ENCODE results near the gene KRT7. TPM values are rescaled to one million over a fixed set of nuclear protein-coding genes. Genes with fewer than 3 reads are reported as not detected.
"Not testable (repeated sequence)": the region's sequence is repeated elsewhere in the genome, so short reads cannot be mapped to it uniquely, and the experiment has no call there.

Gene KRT7
- total and polyA plus RNA-seq, 8 donors = 15.2 to 1,968 (median 28.2) TPM

DNA sequence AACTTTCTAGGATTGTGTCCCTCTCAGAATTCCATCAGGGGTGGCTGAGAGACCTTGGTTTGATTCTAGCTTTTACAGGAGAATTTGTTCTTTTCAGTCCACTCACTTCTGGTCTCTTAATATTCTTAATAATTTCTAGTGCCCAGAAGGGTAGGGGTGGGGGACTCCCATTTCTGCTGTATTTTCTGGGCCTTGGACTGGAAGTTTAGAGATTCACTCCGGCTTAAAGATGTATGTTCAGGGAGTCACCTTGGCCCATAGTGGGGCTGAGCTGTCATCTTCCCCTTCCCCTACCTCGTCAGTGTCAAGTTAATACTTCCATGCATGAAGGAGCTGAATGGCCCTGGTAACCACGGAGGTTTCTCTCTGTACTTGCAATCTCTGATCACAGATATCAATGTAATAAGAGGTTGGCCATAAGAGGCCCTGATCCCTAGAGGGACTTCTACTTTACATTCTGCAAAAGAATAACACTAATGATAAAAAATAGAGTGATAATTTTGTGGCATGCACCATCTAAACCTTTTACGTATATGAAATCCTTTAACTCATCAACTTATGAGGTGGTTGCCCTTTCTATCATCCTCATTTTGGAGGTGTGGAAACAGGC lies 51.6 kb downstream of the KRT7 start:
- H3K4me1 ChIP-seq = peaks cover 14 to 18% of the 10 kb centered on the region in 2 donors
- DNase-seq = no peak
- TF ChIP-seq, protein P1, sequence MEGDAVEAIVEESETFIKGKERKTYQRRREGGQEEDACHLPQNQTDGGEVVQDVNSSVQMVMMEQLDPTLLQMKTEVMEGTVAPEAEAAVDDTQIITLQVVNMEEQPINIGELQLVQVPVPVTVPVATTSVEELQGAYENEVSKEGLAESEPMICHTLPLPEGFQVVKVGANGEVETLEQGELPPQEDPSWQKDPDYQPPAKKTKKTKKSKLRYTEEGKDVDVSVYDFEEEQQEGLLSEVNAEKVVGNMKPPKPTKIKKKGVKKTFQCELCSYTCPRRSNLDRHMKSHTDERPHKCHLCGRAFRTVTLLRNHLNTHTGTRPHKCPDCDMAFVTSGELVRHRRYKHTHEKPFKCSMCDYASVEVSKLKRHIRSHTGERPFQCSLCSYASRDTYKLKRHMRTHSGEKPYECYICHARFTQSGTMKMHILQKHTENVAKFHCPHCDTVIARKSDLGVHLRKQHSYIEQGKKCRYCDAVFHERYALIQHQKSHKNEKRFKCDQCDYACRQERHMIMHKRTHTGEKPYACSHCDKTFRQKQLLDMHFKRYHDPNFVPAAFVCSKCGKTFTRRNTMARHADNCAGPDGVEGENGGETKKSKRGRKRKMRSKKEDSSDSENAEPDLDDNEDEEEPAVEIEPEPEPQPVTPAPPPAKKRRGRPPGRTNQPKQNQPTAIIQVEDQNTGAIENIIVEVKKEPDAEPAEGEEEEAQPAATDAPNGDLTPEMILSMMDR (IDR thresholded peaks at IDR 0.05) = no peak
- no peak overlapping the region for H3K4me3 ChIP-seq
- H3K27me3 ChIP-seq = no peaks in the 10 kb centered on the region
- intact Hi-C loops (cut with DNase I) = no loop called here
- no peaks in the 10 kb centered on the region for H3K36me3 ChIP-seq
- H3K9me3 ChIP-seq = no peaks in the 10 kb centered on the region
- no peak overlapping the region for H3K27ac ChIP-seq
- ATAC-seq = no peak

DNA sequence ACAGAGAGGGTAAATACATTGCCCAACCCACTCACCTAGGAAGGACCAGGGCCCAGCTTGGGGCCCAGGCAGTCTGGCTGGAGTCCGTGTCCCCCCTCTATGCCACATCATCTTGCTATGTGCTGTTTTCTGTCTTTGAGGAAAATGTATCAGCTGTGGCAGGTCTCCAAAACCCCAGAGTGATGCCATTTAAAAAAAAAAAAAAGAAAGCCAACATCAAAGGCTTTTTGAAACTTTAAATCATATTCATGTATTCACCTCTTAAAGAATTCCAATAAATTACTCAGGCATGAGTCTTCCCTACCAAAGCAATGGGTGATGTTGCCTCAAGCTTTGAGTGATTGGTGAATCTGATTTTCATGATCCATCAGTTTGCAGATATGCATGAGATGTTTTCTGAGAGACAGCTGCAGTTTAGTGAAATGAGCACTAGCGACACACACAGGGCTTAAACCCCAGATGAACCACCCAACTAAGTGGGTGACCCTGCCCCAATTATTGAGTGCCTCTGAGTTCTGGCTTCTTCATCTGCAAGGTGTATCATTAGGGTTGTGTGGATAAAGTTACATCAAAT lies 52.2 kb downstream of the KRT7 start:
- Histone ChIP-seq H3K27ac (no peak overlapping the region), H3K36me3 (no peaks in the 10 kb centered on the region), H3K9me3 (no peaks in the 10 kb centered on the region), H3K4me3 (no peak overlapping the region), H3K27me3 (no peaks in the 10 kb centered on the region), H3K4me1 (peaks cover 12 to 14% of the 10 kb centered on the region in 2 donors)
- intact Hi-C loops (cut with DNase I) = no loop called here
- ATAC-seq = no peak
- DNase-seq = no peak
- TF ChIP-seq, protein P1 (IDR thresholded peaks at IDR 0.05) = no peak

DNA sequence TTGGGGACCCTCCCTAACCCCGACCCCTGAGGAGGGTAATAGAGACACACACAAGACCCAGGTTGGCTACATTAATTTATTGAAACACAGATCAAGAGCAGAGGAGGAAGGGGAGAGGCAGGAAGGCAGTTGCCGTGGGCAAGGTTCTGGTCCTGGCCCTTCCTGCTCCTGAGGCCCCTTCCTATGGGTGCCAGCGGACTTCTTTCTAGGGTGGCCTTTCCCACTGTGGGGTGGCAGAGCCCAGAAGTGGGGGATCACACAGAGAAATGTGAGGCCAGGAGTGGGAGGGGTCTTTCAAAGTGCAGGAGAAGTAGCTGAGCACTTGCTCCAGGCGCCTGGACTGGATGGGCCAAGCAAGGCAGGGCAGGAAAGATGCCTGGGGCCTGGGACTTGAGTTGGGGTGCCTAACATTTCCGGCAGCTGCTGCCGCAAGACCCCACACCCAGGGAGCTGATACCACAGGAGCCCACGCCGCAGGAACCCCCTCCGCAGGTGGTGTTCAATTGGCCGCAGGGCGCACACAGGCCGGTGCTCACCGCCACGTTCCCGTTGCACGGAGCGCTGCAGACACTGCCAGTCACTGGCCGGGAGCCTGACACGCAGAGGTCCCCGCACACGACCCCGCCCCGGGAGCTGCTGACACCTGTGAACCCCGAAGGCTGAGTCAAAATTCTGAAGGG lies 52.9 kb downstream of the KRT7 start:
- DNase-seq = no peak
- intact Hi-C loops (cut with DNase I) = no loop called here
- H3K36me3 ChIP-seq = no peaks in the 10 kb centered on the region
- TF ChIP-seq, protein P1 (IDR thresholded peaks at IDR 0.05) = no peak
- H3K4me3 ChIP-seq = no peak overlapping the region
- H3K9me3 ChIP-seq = no peaks in the 10 kb centered on the region
- H3K27me3 ChIP-seq = no peaks in the 10 kb centered on the region
- H3K27ac ChIP-seq = no peak overlapping the region
- H3K4me1 ChIP-seq = peaks cover 5 to 8% of the 10 kb centered on the region in 2 donors
- no peak for ATAC-seq

DNA sequence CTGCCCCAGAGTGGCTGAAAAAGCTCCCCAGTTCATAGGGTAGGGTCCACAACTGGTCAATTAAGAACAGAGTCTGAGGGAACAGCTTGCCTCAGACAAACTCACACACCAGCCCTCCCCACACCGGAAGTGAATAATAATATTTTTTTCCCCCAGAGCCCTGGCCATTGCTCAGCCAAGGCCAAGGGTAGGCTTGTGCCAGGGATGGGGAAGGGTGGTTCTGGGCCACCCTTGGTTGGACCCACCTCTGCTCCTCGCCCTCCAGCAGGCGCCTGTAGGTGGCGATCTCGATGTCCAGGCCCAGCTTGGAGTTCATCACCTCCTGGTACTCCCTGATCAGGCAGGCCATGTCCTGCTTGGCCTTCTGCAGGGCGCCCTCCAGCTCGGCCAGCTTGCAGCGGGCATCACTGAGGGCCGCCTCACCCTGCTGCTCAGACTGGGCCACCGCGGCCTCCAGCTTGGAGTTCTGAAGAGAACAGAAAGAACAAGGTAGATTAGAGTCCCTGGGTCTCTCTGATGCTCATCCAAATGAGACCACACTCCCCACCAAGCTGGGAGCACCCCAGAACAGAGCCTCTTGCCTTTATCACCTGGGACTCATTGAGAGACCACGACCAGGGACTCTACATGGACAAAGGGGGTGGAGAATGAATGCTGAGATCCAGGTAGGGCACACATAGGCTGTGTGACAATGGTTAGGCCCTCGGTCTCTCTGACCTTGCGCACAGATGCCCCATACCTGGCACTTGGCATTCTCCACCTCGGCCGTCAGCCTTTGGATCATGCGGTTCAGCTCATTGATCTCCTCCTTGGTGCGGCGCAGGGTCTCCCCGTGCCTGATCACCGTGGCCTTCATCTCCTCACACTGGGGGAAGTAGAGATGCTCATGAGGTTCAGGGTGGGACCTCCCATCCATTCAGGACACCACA lies 54.1 kb downstream of the KRT7 start:
- H3K4me3 ChIP-seq; H3K9me3 ChIP-seq; ATAC-seq; H3K36me3 ChIP-seq; H3K27me3 ChIP-seq; H3K4me1 ChIP-seq; intact Hi-C loops (cut with DNase I); DNase-seq; H3K27ac ChIP-seq: not testable (repeated sequence)

DNA sequence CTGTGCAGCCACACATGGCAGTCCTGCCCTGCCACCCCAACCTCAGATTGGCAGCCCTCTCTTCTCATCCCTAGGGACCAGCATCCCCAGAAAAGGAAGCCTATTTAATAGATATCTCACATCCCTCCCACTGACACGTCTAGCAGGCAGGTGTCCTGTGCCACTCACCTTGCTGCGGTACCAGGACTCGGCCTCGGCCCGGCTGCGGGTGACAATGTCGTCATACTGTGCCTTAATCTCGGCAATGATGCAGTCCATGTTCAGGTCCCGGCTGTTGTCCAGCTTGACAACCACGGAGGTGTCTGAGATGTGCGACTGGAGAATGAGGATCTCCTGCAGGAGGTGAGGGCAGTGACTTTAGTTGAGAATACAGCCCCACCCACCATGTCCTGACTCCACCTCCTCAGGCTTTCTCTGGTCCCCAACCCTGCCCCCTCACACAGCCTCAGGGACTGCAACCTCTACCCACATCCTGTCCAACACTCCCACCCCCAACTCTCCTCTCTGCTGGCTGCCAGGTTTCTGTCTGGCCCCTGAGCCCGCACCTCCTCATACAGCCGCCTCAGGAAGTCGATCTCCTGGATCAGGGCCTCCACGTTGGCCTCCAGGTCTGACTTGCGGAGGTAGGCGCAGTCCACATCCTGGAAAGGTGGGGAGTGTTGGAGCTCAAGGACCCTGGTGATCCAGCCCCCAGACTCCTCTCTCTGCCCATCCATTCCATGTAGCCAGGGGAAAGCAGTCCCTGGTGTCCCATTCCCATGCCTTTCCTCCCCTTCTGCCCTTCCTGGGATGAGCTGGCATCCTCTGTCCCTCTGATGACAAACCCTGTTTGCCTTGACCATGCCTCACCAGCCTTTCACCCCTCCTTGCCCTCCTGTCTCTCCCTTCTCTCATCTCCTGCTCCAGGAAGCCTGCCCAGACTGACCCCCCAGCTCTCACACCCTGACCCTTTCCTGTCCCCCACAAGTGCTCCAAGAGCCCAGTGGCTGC lies 55.1 kb downstream of the KRT7 start:
- H3K36me3 ChIP-seq; DNase-seq; H3K4me3 ChIP-seq; H3K9me3 ChIP-seq; H3K4me1 ChIP-seq; H3K27ac ChIP-seq; ATAC-seq; intact Hi-C loops (cut with DNase I): not testable (repeated sequence)
- peaks cover 3 to 19% of the 10 kb centered on the region in 2 donors for H3K27me3 ChIP-seq

DNA sequence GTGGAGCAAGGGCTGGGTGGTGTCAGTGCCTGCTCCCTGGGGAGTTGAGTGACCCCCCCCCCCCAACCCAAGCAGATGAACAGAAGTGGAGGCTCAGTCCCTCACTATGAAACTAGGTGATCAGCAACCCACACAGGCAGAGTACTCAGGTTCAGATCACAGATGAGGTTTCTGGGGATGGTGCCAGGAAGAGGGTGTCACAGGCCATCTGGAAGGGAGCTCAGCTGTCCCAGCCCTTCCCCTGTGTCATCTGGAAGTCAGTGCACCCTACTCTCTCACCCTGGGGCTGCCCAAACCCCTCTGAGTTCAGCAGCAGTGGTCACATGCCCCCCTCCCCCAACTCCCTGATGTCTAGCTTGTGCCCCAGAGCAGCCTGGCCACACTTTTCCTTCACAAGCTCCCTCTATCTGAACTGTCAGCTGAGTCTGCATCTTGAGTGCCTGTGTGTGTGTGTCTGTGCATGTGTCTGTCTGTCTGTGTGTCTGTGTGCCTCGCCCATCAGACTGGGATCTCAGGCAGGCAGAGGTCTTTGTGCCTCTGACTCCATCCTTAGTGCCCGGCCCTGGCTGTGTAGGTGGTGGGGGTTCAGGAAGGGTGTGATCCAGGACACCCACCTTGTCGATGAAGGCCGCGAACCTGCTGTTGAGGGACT lies 57.6 kb downstream of the KRT7 start:
- H3K4me1 ChIP-seq; H3K27ac ChIP-seq; intact Hi-C loops (cut with DNase I); H3K36me3 ChIP-seq; H3K9me3 ChIP-seq; DNase-seq; H3K4me3 ChIP-seq; ATAC-seq: not testable (repeated sequence)
- H3K27me3 ChIP-seq = peaks cover 6 to 29% of the 10 kb centered on the region in 2 donors

Data from left lung (tissue), 10 donors.